NOMO-1 treated with DMSO at 0.1 percent for 48 hours (cell line): ENCODE data around the gene ENTPD8.
"Not testable (repeated sequence)": the region's sequence is repeated elsewhere in the genome, so short reads cannot be mapped to it uniquely, and the experiment has no call there.

ENCODE experiments used
- DNase-seq: peaks from one replicate; lab custom pipeline; 2025; ENCODE audit not compliant: unreplicated experiment; lab: John Stamatoyannopoulos, UW

ENTPD8 gene

DNA sequence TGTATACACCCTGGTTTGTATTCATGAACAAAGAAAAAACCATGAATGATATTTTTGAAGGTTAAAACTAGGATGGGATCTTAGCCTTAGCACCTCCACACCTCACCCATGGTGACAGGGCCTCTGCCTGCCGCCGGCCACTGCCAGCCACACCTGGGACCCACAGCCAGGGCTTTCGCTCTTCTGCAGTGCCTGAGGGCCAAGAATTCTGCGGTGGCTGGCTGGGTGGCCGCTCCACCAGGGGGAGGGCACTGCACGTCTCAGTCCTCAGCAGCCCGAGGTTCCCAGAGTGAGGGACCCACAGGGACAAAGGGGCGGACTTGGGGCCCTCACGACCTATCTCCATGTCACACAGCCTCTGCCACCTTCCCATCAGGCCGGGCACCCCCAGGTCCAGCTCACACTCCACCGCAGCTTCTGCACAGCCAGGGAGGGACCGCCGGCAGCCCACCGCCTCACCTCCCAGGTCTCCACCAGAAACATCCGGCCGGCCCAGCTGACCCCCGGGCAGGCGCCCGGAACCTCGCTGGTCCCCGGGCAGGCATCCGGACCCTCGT, 25.1 kb downstream of the ENTPD8 start:
- no peak for DNase-seq

DNA sequence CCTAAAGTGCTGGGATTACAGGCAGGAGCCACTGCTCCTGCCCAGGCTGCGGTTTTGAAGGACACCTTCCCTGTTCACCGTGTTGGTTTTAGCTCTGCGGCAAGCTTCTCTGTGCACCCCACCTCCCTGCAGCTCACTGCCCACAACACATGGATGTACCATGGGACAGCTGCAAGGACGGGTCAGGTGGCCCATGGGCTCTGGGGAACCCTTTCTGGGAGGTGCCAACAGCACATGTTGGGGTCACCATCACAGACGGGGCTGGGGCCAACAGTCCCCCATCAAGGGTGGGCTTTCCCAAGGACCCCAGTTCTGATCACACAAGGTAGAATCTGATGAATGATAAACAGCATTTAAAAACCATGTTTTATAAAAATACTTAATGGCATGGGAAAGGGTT, 25.7 kb downstream of the ENTPD8 start:
- DNase-seq = no peak

DNA sequence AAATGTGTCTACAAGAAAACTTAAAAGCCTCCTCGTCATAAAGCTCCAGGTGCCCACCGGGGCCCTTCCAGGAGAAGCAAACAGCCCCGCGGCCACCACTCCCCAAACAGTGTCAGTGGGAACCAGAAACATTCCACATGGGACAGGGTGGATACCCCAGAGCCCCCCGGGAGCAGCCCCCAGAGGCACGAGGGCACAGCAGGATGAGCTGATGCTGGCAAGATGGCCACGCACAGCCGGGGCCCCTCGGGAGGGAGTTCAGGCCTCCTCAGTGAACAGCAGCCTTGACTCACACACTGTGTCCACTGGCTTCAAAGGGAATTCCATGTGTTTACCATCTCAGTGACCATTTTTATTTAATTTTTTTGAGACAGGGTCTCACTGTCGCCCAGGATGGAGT, 28.7 kb downstream of the ENTPD8 start:
- DNase-seq = no peak

DNA sequence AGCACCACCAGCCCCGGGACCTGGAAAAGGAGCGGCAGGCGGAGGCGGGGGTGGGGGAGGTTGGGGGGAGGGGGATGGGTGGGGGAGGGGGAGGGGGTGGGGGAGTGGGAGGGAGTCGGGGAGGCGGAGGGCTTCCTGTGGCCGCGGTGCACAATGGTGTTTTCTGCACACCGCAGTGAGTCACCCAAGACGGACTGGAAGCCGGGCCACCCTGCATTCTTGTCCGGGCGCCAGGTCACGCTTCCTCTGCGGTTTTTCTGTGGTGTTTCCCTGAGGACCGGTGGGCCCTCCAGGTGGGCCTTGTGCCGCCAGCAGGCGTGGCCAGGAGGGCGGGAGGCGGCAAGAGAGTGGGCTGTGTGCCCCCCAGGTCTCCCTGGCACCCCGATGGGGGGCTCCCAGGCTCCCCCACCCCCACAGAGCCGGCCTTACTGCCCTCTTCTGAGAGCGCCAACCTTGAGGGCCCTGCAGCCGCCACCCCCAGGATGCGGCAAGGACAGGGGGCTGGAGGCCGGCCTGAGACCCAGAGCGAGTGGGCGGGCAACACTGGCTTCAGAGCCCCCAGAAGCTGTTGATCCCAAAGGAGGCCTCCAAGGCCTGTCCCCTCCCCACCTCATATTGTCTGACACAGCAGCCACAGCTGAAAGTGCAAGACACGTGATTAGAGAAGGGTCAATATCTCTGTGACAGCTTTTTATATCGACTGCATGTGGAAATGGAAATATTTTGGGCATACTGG, 29.3 kb downstream of the ENTPD8 start:
- peak; percentile 77 for DNase-seq

DNA sequence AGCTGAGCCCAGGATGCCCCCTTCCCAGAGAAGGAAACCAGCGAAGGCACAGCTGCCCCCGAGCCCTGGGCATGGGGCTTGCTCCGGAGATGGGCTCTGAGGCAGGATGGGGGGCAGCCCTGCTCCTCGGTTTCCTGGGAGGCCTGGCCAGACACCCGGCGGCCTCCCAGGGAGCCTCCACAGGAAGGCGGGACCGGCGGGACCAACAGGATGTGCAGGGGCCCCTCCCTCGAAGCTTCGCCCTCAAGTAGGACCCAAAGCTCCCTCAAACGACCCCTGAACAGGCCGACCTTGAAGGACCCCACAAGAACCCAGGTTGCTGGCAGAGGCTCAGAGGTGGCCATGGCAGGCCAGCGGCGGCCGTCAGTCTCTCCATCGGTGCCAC, 29.9 kb downstream of the ENTPD8 start:
- DNase-seq = no peak

DNA sequence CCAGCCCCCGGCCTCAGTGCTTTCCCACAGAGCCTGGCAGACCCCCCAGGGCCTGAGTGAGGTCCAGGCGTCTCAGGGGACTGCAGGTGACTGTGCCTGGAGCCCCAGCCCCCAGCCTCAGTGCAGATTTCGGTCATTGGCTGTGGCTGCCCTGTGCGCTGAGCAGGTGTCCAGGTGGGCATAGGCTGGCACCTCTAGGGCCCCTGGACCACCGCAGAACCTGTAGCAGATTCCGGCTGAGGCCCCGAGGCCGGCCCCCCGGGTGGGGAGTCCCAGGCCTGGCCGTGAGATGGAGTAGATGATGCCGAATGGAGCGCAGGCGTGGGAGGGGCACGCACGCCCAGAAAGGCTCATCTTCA, 30.3 kb downstream of the ENTPD8 start:
- DNase-seq = no peak

DNA sequence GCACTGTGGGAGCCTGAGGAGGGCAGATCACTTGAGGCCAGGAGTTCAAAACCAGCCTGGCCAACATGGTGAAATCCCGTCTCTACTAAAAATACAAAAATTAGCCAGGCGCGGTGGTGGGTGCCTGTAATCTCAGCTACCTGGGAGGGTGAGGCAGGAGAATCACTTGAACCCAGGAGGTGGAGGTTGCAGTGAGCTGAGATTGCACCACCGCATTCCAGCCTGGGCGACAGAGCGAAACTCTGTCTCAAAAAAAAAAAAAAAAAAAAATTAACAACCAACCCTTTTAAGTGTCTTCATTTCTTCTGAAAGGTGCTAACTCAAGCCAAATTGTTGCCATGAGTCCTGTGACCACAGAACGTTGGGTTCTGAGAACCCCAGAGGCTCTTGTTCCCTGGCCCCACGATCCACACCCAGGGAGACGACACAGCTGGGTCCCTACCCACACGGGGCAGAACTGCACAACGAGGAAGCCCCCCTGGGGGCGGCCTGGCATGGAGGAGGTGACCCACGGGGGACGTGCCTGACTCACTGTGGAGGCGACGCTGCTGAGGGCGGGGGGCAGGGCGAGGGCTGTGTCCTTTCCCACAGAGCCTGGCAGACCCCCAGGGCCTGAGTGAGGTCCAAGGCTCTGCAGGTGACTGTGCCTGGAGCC, 30.8 kb downstream of the ENTPD8 start:
- not testable (repeated sequence) for DNase-seq

DNA sequence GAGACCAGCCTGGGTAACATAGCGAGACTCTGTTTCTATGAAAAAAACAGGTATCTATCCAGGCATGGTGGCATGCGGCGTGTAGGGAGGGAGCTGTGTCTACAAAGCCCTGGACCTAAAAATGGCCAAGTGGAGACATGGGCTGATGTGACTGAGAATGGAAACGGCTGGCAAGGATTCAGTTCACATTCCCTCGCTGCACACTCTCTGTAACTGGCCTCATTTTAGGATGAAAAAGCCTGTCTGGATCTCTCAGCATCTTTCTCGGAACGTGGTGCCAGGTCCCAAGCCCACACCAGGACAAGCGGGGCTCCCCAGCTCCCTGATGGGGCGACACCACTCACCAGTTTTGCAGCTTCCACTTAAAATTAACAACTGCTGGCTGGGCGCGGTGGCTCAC, 31.6 kb downstream of the ENTPD8 start:
- no peak for DNase-seq

DNA sequence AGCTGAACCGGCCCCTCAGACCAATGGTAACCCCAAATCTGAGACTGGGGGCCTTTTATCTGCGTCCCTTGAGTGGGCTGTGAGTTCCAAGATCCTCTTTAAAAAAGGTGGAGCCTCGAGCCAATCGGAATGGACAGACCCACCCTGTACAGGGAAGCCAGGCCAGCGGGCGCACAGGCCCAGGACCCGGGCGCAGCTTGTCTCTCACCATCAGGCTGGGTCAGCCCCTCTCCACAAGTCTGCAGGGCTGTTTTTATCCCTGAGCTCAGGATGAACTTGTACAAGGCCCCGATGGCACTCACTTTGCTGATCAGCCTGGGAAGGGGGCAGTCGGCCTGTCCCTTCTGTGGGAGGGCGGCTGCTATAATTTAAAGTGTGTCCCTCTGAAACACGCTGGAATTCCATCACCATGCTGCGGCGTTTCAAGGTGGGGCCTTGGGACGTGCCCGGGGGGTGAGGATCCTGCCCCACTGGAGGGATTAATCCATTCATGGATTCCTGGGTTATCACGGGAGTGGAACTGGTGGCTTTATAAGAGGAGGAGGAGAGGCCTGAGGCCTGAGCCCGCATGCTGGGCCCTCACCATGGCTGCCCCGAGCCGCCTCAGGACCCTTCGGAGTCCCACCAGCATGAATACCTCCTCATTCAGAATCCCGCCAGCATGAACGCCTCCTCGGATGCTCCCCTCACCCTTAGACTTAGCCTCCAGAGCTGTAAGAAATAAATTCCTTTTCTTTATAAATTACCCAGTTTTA, 32.3 kb downstream of the ENTPD8 start:
- DNase-seq = no peak

DNA sequence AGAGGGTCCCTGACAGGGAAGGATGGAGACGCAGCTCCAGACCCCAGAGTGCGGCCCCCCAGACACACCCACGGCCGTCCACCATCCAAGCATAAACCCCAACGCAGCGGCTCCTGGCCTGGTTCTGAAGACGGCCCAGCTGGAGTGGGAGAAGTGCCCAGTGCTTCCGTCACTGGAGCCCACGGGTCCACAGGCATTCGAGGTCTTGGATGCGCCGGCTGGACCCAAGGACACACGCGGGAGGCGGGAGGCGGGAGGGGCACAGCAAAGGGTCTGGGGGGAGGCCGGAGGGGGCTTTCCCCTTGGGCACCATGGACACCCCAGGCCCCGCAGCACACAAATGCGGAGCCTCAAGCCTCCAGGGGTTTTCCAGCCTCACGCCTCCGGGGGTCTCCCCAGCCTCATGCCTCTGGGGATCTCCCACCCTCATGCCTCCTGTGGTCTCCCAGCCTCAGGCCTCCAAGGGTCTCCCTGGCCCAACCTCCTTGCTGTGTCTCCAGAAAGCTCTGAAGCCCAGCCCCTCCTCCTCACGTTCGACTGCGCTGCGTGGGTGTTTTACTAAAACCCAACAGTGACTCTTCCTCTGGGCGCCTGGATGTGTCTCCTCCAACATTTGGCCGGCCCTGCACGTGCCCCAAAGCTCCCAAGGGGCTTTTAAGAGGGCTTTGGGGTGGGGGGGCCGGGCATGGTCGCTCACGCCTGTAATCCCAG, 33.4 kb downstream of the ENTPD8 start:
- DNase-seq = no peak

DNA sequence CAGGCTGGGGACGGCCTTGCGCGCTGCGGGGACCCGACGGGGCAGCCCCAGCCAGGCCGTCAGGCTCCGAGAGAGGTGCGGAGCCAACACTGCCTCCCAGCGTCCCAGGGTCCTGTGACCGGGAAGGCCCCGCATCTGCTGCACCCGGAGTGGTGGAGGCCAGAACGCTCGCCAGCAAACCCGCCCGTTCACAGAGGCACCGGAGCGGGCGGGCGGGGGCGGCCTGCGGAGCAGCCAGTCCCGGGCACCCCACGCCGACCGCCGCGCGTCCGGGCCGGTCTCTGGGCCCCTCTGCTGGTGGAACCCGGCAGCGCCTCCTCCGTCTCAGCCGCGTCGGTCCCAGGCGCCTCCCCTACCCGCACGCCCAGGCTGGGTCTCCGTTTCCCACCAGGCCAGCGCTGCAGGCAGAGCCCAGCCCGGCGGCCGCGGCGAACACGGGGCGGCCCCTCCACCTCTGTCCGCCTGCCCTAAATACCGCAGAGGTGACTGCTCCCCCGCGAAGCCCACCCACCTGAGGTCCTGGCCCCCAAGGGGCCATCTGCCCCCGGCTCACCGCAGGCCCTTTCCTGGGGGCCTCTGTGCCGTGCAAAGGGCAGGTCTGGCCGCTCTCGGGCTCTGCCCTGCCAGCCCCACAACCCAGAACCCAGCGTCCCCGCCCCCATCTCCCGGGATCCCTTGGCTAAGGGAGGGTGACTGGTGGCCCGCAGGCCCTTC, 34.1 kb downstream of the ENTPD8 start:
- peak; percentile 63 for DNase-seq

DNA sequence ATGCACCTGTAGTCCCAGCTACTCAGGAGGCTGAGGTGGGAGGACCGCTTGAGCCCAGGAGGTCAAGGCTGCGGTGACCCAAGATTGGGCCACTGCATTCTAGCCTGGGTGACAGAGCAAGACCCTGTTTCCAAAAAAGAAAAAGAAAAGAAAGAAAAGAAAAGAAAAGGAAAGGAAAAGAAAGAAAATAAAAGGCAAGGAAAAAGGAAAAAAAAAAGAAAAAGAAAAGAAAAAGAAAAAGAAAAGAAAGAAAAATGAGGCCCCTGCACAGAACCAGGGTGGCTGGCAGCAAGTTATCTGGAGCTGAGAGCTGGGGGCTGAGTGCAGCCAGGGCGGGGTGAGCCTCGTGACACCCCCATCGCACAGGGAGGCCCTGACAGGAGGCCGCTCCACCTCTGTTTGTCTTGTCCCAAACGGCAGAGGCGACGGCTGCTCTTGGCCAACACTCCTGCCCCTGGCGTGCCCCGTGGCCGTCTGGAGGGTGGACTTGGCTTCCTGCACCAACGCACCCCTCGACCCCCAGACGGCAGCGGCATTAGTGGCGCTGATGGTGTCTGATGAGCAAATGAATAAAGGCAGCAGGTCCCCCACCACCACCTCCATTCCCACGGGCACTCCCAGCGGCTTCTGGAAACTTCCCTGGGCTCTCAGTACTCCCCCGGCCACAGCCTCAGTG, 34.9 kb downstream of the ENTPD8 start:
- DNase-seq = no peak

DNA sequence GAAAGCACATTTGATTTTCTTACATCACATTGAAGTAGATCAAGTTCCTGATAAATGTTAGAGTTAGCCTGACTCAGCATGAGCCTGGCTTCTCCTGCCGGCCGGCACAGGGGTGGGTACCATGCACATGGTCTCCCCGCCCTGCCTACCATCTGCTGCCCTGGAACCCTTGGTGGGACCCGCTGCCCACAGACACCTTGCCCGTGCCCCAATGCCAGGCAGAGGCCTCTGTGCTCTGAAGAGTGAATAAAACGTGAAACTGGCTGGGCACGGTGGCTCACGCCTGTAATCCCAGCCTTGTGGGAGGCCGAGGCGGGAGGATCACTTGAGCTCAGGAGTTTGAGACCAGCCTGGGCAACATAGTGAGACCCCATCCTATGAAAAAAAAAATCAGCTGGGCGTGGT, 35.5 kb downstream of the ENTPD8 start:
- DNase-seq = no peak

DNA sequence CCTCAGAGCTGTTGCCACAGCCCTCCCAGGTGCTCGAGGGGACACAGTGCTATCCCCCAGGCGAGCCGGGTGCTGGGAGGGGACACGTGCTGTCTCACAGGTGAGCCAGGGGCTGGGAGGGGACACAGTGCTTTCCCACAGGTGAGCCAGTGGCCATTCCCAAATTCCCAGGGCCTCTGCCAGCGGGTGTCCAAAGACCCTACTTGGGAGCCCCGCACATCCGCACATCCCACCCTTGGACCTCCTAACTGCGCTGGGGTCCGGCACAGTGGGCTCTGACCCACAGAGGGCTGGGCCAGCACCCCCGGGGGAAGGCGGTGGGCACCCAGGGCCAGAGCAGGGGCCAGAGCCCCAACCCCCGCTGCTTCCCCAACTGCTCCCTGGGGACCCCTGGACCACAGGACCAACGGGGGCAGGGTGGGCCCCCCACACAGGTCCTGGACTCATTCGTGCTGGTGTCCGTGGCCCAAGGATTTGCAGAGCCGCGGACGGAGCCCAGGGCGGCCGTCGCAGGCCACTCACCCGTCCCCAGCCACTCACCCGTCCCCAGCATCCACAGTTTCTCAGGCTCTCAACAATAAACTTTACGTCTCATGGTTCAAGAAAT, 36.1 kb downstream of the ENTPD8 start:
- DNase-seq = no peak

DNA sequence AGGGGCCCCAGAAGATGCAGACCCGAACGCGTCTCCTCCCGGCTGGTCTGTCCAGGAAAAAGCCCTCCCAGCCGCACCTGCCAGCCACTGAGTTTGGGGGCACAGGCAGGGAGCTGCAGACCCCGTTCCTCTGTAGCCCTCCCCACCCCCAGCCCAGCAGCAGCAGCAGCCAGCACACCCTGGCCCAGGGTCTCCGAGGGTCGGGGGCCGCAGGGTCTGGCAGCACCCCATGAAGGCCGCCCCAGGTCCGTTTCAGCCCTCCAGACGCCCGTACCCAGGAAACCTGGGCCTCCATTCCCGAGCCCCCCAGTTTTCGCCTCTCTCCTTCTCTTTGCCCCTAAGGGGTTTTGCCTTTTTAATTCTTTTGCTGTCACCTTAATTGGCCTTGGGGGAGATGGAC, 37.9 kb downstream of the ENTPD8 start:
- DNase-seq = no peak

DNA sequence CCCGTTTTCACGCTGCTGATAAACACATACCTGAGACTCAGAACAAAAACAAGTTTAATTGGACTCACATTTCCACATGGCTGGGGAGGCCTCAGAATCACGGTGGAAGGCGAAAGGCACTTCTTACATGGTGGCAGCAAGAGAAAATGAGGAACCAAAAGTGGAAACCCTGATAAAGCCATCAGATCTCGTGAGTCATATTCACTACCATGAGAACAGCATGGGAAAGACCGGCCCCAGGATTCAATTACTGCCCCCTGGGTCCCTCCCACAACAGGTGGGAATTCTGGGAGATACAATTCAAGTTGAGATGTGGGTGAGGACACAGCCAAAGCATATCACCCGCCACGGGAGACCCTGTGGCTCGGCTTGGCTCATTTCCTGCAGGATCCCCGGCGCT, 38.4 kb downstream of the ENTPD8 start:
- DNase-seq = no peak

DNA sequence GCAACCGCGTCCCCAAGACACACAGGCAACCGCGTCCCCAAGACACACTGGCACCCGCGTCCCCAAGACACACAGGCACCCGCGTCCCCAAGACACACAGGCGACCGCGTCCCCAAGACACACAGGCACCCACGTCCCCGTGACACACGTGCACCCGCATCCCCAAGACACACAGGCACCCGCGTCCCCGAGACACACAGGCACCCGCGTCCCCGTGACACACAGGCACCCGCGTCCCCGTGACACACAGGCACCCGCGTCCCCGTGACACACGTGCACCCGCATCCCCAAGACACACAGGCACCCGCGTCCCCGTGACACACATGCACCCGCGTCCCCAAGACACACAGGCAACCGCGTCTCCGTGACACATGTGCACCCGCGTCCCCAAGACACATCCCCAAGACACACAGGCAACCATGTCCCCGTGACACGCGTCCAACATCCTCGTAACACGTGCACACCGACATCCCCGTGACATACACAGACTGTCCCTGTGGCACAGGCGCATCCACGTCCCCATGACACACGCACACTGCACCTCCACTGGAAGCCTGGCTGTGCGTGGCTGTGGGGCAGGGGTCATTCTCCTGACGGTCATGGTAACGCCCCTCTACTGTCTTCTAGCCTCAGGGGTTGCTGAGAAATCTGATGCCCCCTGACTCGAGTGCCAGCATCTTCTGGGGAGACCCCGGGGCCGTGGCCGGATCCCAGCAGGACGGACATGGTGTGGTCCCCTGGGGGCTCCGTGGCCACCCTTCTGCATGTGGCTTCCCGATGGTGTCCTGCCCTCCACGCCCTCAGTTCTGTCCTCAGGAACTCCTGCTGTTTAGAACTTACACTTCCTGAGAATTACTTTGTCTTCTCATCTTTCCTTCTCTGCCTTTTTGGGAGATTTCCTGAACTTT, 42.3 kb downstream of the ENTPD8 start:
- DNase-seq = no peak

DNA sequence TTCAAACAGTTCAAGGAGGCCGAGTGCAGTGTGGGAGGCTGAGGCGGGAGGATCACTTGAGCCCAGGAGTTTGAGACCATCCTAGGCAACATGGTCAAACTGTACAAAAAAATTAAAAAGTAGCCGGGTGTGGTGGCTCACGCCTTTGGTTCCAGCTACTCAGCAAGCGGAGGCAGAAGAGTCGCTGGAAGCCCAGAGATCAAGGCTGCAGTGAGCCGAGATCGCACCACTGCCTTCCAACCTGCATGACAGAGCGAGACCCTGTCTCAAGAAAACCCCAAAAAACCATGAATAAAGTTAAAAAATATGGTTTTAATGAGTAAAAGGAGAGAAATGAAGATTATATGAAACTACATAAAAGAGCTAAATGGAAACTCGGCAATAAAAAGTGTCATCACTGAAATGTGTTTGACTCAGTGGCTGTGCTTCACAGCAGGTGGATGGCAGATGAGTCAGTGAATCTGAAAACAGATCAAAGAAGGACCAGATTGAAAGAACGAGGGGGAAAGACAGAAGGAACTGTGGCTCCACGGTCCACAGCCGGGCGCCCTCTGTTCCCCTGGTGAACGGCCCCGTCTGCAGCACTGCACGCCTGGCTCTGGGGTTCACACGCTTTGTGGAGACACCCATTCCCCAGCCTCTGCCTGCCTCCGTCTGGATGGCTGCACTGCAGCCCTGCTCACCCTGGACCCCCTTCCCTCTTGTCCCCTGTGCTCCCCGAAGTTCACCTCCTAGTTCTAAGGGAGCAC, 43.3 kb downstream of the ENTPD8 start:
- DNase-seq = no peak
